IPS-18a (cell line): ENCODE data around the gene TEX36.

Experiments
- H3K27ac ChIP-seq: one replicate; pipeline ENCODE4 v1.5.1; 2013; ENCODE audit warnings: low read length
- H3K27me3 ChIP-seq: one replicate; pipeline ENCODE4 v1.6.1; 2013; ENCODE audit warnings: mild to moderate bottlenecking, low read length; ENCODE audit not compliant: control insufficient read depth, insufficient read depth
- H3K36me3 ChIP-seq: one replicate; pipeline ENCODE4 v1.6.1; 2013; ENCODE audit warnings: low read depth, low read length; ENCODE audit not compliant: control insufficient read depth
- H3K4me1 ChIP-seq: one replicate; pipeline ENCODE4 v1.6.1; 2013; ENCODE audit warnings: low read depth, low read length; ENCODE audit not compliant: control insufficient read depth
- H3K4me3 ChIP-seq: one replicate; pipeline ENCODE4 v1.5.1; 2013; ENCODE audit warnings: low read length
- H3K9ac ChIP-seq: one replicate; pipeline ENCODE4 v1.6.1; 2013; ENCODE audit warnings: mild to moderate bottlenecking, low read length, moderate library complexity
- H3K9me3 ChIP-seq: one replicate; pipeline ENCODE4 v1.6.1; 2013; ENCODE audit warnings: low read depth, low read length; ENCODE audit not compliant: control insufficient read depth

TEX36 gene

DNA sequence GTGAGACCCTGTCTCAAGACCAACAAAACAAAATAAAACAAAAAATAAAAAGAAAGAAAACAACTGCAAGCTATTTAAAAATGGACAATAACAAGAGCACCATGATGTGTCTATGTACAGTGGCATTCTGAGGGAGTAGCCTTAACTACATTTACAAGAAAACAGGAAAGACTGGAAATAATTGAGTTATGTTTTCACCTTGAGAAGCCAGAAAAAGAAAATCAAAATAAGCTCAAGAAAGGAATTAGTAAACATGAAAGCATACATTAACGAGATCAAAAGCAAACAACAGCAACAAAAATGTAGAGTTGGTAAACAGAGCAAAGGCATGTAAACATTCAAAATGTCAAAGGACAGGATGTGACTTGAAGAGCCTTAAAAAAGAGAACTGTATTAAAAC is 36.7 kb downstream of the TEX36 start:
- Histone ChIP-seq H3K4me1 (no peaks in the 10 kb centered on the region), H3K36me3 (no peaks in the 10 kb centered on the region), H3K27ac (no peak overlapping the region), H3K4me3 (no peak overlapping the region), H3K9me3 (no peaks in the 10 kb centered on the region), H3K9ac (no peak overlapping the region), H3K27me3 (no peaks in the 10 kb centered on the region)

DNA sequence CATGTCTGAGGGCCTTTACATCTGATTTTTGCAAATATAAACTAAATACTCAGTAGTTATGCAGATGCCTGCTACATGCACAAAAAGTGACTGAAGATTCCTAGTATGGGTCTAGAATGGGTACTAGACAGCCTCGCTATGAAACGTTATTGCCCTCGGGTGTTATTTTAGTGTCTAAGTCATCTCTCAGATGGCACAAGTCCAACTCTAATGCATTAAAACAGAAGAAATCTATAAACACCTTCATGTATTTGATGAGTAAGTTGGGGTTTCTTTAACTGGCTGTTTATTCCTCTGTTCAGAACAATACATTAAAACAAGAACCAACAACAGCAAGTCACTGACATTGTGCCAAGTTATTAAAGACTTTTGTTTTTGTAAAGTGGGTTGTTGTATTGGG is 41.6 kb downstream of the TEX36 start:
- Histone ChIP-seq H3K27me3 (no peaks in the 10 kb centered on the region), H3K36me3 (no peaks in the 10 kb centered on the region), H3K9ac (no peak overlapping the region), H3K4me1 (peaks cover 5% of the 10 kb centered on the region), H3K27ac (no peak overlapping the region), H3K9me3 (no peaks in the 10 kb centered on the region), H3K4me3 (no peak overlapping the region)

DNA sequence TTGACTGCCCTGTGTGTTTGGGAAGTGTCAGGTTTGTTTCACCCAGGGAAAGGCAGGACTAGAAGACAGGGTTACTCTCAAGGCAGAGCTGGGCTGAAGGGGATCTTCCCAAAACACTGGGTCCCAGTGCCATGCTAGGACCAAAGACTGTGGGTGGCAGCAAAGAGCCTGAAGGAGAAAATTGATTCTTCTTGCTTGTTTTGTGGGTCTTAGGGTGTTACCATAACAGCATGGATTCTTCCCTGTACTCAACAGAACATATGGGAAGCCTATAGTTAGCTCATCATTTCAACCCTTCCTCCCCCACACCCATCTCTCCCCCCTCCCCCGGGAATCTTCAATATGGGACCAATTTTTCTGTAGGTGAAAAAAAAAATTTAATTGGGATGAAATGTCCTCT is 42.3 kb downstream of the TEX36 start:
- Histone ChIP-seq H3K27ac (no peak overlapping the region), H3K4me1 (peaks cover 5% of the 10 kb centered on the region), H3K36me3 (no peaks in the 10 kb centered on the region)

DNA sequence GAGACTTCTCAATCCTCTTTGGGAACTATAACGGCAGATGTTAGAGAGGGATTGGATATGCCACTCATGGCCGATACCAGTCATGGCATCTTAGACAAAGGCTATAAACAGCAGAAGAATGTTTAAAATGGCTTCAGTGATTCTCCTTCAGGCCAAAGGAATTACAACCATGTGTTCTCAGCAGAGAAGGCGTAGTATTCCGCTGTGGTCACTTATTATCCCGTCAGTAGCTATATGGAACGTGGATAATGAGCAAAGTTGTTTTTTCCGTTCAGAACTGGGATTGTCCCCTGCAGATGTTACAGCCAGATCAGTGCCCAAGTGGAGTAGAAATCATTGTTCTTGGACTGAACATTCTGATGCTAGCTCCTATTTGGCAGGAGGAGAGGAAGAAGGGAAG is 43.1 kb downstream of the TEX36 start:
- no peaks in the 10 kb centered on the region for H3K9me3 ChIP-seq
- H3K27me3 ChIP-seq = no peaks in the 10 kb centered on the region
- H3K9ac ChIP-seq = no peak overlapping the region
- no peaks in the 10 kb centered on the region for H3K36me3 ChIP-seq
- H3K4me1 ChIP-seq = peaks cover 5% of the 10 kb centered on the region
- no peak overlapping the region for H3K27ac ChIP-seq
- H3K4me3 ChIP-seq = no peak overlapping the region

More for the DNA sequence above, 42.3 kb downstream of the TEX36 start:
- H3K9me3 ChIP-seq = no peaks in the 10 kb centered on the region
- H3K27me3 ChIP-seq = no peaks in the 10 kb centered on the region
- no peak overlapping the region for H3K4me3 ChIP-seq
- no peak overlapping the region for H3K9ac ChIP-seq

DNA sequence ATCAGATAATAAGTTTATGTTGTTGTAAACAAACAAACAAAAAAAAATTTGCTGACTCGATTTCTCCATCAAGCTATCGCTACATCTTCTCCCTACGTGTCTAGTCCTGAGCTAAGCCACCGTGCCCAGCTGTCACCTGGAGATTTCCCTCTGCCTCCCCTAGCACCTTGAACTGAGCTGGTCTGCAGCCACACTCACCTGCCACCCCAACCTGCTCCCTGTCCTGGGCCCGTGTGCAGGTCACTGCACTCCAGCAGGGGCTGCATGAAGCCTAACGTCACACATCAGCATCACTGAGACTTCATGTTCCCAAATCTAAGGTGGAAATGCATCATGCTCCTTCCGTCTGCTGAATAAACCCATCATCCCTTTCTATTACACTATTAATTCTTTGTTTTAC is 44.4 kb downstream of the TEX36 start:
- H3K27ac ChIP-seq = no peak overlapping the region
- H3K9ac ChIP-seq = no peak overlapping the region
- H3K27me3 ChIP-seq = no peaks in the 10 kb centered on the region
- no peaks in the 10 kb centered on the region for H3K36me3 ChIP-seq
- no peaks in the 10 kb centered on the region for H3K9me3 ChIP-seq
- no peak overlapping the region for H3K4me3 ChIP-seq
- H3K4me1 ChIP-seq = peaks cover 5% of the 10 kb centered on the region

DNA sequence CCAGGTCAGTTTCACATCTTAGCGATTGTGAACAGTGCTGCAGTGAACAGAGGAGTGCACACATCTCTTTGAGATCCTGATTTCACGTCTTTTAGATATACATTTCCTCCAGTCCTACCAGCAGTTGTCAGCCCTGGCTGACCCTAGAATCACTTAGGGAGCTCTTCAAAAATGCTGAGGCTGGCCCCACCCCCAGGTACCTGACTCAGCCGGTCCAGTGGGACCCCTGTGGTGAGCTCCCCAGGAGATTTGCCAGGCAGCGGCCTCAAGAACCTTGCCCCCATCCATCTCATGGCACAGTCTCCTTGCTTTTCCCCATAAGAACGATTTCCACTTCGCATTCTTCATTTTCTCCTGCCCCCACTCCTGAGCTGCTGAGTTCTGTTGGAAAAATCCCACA is 45.5 kb downstream of the TEX36 start:
- H3K4me1 ChIP-seq = peaks cover 5% of the 10 kb centered on the region
- no peak overlapping the region for H3K27ac ChIP-seq
- no peak overlapping the region for H3K9ac ChIP-seq
- H3K9me3 ChIP-seq = no peaks in the 10 kb centered on the region
- no peaks in the 10 kb centered on the region for H3K27me3 ChIP-seq
- no peaks in the 10 kb centered on the region for H3K36me3 ChIP-seq
- no peak overlapping the region for H3K4me3 ChIP-seq

DNA sequence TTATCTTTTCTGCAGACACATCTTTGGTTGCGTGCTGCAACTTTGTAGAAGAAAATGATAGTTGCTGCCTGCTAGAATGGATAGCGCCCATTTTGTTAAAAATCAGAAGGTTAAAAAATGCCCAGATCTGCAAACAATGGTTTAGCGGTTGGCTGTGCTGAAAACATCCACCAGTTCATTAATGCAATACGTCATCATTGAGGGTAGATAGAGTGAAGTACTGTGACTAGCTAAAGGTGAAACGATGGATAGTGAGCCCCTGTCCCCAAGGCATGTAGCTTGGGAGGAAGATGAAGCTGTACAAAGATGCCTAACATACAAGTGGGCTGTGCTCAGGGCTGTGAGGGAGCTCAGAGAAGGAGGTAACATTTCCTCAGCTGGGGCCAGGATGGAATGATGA is 48.4 kb downstream of the TEX36 start:
- no peaks in the 10 kb centered on the region for H3K36me3 ChIP-seq
- no peak overlapping the region for H3K4me3 ChIP-seq
- no peak overlapping the region for H3K27ac ChIP-seq
- H3K9me3 ChIP-seq = no peaks in the 10 kb centered on the region
- H3K27me3 ChIP-seq = no peaks in the 10 kb centered on the region
- peaks cover 5% of the 10 kb centered on the region for H3K4me1 ChIP-seq
- no peak overlapping the region for H3K9ac ChIP-seq

DNA sequence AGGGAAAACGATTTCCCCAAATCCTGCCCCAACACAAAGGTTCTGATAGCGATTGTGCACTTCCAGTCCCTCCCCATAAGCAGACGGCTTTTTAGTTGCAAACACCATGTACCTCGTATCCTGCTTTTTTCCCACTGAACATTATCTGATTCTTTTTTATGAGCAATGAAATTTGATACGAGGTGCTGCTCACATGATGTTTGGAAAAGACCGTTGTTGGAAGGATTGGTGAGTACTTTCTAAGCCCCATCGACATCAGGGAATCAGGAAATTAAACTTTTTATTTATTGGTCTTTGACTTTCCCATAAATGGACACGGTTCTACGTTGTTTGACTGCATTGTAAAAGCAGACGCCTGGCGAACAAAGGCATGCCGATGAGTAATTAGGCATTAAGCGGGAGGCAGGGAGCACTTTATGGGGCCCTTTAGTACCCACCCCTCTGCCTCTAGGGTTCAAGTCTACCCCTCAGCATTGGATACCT is 49.4 kb downstream of the TEX36 start:
- H3K4me1 ChIP-seq = peaks cover 5% of the 10 kb centered on the region

DNA sequence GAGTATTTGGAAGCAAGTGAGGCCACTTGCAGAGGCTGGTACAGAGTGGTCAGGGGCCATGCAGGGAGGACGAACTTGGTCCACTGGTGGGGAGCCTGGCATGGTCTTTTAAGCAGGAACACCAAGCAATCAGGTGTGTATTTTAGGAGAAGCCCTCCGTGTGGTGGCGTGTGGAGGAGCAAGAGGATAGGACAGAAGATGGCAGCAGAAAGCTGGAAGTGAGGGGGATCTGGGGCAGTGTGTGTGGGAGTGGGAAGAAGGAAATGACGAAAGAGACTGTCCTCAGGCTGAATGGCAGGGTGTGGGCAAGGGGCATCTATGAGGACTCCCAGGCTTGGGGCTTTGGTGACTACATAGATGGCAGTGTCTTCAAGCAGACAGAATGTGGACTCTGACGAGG is 51.2 kb downstream of the TEX36 start:
- no peak overlapping the region for H3K4me3 ChIP-seq
- H3K9me3 ChIP-seq = no peaks in the 10 kb centered on the region
- H3K27me3 ChIP-seq = no peaks in the 10 kb centered on the region
- H3K36me3 ChIP-seq = no peaks in the 10 kb centered on the region
- no peak overlapping the region for H3K9ac ChIP-seq
- peaks cover 4% of the 10 kb centered on the region for H3K4me1 ChIP-seq
- no peak overlapping the region for H3K27ac ChIP-seq

More for the DNA sequence above, 49.4 kb downstream of the TEX36 start:
- Histone ChIP-seq H3K27me3 (no peaks in the 10 kb centered on the region), H3K36me3 (no peaks in the 10 kb centered on the region), H3K9me3 (no peaks in the 10 kb centered on the region), H3K9ac (no peak overlapping the region), H3K4me3 (no peak overlapping the region), H3K27ac (no peak overlapping the region)

DNA sequence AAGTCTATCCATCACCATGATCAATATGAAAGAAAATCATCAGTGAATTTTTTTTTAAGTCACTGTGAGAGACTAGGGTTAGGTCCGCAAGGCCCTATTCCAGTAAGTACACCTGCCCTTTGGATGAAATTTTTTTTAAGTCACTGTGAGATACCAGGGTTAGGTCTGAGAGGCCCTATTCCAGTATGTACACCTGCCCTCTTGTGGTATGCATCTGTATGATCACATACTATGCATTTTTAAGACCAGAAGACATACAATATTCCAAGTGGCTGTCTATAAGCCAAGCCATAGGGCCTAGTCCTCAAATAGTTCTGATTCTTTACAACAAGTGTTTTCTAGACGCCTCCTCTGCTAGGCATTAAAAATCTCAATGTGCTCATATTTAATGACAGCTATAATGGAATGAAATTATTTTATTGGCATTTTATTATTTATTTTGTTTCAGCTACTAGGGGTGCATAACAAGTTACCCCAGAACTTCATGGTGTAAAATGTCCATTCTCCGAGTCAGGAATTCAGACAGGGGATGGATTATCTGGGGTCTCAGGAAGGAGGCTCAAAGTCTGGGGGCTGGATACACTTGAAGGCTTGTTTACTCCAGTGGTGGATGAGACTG is 53.1 kb downstream of the TEX36 start:
- H3K4me3 ChIP-seq = no peak overlapping the region
- H3K9ac ChIP-seq = no peak overlapping the region
- no peaks in the 10 kb centered on the region for H3K9me3 ChIP-seq
- no peaks in the 10 kb centered on the region for H3K27me3 ChIP-seq
- no peak overlapping the region for H3K27ac ChIP-seq
- no peaks in the 10 kb centered on the region for H3K36me3 ChIP-seq
- peaks cover 6% of the 10 kb centered on the region for H3K4me1 ChIP-seq

DNA sequence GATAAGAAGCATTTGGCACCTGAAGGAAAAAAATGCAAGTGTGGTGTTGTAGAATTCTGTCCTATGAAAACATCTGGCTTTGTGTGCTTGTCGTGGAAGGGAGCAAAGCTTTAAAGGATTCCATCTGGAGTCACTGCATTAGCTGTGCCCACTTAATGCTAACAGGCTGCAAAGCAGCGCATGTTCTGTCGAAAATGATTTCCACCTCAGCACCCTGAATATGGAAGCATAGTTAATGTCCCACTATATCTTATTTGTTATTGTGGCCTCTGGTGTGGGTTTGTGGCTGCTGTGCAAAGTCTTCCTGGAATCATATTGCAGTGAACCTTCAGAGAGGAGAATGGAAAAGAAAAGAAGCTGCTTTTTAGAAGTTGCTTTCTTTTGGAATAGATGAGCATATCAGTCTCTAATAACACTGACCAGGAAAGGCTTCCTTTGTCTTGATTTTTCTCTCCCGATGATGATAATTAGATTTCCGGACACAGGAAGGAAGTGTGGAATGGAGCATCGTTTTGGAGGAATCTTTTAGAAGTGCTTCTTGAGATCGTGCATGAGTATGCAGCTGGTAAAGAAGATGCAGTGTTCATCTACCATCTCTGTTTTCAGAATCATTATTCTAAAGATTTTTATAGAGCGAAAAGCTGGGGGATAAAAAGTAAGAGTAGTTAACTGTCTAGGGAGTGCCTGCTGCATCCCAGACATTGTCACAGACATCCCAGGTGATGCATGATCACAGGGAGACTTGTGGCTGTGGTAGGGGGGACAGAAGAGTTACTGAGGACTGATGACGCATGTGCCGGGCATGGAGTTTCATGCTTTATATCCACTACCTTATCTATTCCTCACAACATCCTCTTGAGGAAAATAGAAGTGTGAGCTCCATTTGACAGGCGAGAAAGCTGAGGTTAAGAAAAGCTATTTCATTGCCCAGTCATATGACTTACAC is 54.6 kb downstream of the TEX36 start:
- no peaks in the 10 kb centered on the region for H3K9me3 ChIP-seq
- no peaks in the 10 kb centered on the region for H3K27me3 ChIP-seq
- H3K4me1 ChIP-seq = peaks cover 6% of the 10 kb centered on the region
- H3K36me3 ChIP-seq = no peaks in the 10 kb centered on the region
- H3K27ac ChIP-seq = no peak overlapping the region
- no peak overlapping the region for H3K4me3 ChIP-seq
- H3K9ac ChIP-seq = no peak overlapping the region
